ENCODE measurements around the gene MACROD2.
"Not testable (repeated sequence)": the region's sequence is repeated elsewhere in the genome, so short reads cannot be mapped to it uniquely, and the experiment has no call there.

MACROD2 gene

DNA sequence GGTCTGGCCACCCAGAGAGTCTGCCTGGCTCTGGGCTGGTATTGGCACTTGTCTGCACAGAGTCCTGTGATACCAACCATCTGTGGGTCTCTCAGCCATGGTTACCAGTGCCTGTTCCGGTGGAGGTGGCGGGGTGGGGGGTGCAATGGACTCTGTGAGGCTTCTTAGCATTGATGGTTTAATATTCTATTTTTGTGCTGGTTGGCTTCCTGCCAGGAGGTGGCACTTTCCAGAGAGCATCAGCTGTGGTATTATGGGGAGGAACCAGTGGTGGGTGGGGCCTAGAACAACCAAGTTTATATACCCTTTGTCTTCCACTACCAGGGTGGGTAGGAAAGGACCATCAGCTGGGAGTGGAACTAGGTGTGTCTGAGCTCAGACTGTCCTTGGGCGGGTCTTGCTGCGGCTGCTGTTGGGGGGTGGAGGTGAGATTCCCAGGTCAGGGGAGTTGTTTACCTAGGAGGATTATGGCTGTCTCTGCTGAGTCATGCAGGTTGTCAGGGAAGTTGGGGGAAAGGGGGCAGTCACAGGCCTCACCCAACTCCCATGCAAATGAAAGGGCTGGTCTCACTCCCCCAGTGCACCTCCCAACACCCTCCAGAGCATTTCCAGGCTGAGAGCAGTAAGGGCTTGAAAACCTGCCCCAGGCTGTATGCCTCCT, 224.6 kb downstream of the MACROD2 start:
- TF ChIP-seq, protein P1, sequence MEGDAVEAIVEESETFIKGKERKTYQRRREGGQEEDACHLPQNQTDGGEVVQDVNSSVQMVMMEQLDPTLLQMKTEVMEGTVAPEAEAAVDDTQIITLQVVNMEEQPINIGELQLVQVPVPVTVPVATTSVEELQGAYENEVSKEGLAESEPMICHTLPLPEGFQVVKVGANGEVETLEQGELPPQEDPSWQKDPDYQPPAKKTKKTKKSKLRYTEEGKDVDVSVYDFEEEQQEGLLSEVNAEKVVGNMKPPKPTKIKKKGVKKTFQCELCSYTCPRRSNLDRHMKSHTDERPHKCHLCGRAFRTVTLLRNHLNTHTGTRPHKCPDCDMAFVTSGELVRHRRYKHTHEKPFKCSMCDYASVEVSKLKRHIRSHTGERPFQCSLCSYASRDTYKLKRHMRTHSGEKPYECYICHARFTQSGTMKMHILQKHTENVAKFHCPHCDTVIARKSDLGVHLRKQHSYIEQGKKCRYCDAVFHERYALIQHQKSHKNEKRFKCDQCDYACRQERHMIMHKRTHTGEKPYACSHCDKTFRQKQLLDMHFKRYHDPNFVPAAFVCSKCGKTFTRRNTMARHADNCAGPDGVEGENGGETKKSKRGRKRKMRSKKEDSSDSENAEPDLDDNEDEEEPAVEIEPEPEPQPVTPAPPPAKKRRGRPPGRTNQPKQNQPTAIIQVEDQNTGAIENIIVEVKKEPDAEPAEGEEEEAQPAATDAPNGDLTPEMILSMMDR (IDR thresholded peaks at IDR 0.05; ENCODE audit: borderline replicate concordance, insufficient read depth, low read depth, low read length): no peak
- no peak overlapping the region for H3K4me3 ChIP-seq (ENCODE audit: low read depth, low read length)

DNA sequence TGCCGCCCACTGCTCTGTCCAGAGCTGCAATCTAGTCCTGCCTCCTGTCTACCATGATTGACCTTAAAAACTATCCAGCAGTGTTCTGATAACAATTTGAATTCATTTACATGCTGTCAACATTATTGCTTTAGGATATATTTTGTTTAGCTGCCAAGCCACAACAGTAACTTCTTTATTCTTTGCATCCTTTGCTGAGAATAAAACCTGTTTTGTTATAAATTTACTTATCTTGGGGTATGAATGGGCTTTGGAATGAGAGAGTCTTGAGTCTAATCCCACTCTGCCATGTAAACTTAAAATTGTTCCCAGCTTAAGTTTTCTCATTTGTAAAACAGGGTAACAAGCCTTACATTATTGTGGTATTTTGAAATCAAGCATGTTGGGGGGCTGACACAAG, 225.7 kb downstream of the MACROD2 start:
- no peak overlapping the region for H3K4me3 ChIP-seq (ENCODE audit: low read depth, low read length)
- TF ChIP-seq, protein P1 (IDR thresholded peaks at IDR 0.05; ENCODE audit: borderline replicate concordance, insufficient read depth, low read depth, low read length): no peak

DNA sequence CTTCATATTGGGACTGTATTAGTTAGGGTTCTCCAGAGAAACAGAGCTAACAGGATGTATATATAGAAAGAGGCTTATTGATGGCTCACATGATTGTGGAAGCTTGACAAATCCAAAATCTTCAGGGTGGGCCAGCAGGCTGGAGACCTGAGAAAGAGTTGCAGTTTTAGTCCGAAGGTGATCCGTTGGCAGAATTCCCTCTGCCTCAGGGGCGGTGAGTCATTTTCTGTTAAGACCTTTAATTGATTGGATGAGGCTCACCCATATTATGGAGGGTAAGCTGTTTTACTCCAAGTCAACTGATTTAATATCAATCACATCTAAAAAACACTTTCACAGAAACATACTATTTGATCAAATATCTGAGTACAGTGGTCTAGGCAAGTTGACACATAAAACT, 228.5 kb downstream of the MACROD2 start:
- H3K4me3 ChIP-seq (ENCODE audit: low read depth, low read length): no peak overlapping the region
- TF ChIP-seq, protein P1 (IDR thresholded peaks at IDR 0.05; ENCODE audit: borderline replicate concordance, insufficient read depth, low read depth, low read length): no peak

DNA sequence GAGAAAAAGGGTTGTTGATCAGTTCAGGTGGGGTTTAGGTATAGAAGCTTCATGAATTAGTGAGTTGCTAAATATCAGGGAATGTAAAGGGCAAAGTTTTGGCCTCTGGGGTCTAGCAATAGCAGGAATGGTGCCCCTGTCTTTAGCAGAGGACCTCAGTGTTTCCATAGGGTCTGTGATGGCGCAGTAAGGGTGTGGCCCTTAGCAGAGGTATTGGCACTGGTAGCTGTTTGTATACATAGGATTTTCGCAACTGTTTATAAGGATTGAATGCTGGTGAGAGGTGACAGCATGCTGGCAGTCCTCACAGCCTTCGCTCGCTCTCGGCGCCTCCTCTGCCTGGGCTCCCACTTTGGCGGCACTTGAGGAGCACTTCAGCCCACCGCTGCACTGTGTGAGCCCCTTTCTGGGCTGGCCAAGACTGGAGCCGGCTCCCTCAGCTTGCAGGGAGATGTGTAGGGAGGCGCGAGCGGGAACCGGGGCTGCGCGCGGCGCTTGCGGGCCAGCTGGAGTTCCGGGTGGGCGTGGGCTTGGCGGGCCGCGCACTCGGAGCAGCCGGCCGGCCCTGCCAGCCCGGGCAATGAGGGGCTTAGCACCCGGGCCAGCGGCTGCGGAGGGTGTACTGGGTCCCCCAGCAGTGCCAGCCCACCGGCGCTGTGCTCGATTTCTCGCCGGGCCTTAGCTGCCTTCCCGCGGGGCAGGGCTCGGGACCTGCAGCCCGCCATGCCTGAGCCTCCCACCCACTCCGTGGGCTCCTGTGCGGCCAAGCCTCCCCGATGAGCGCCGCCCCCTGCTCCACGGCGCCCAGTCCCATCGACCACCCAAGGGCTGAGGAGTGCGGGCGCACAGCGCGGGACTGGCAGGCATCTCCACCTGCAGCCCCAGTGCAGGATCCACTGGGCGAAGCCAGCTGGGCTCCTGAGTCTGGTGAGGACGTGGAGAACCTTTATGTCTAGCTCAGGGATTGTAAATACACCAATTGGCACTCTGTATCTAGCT, 231.0 kb downstream of the MACROD2 start:
- H3K4me3 ChIP-seq (ENCODE audit: low read depth, low read length): not testable (repeated sequence)

DNA sequence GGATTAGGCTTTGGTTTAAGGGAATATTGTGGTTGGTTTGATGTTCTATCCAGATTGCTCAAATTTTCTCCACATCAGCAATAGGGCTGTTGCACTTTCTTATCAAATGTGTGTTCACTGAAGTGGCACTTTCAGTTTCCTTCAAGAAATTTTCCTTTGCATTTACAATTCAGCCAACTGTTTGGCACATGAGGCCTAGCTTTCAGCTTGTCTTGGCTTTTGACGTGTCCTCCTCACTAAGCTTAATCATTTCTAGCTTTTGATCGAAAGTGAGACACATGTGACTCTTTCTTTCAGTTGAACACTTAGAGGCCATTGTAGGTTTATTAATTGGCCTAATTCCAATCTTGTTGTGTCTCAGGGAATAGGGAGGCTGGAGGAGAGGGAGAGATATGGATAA, 237.3 kb downstream of the MACROD2 start:
- TF ChIP-seq, protein P1 (IDR thresholded peaks at IDR 0.05; ENCODE audit: borderline replicate concordance, insufficient read depth, low read depth, low read length): no peak

DNA sequence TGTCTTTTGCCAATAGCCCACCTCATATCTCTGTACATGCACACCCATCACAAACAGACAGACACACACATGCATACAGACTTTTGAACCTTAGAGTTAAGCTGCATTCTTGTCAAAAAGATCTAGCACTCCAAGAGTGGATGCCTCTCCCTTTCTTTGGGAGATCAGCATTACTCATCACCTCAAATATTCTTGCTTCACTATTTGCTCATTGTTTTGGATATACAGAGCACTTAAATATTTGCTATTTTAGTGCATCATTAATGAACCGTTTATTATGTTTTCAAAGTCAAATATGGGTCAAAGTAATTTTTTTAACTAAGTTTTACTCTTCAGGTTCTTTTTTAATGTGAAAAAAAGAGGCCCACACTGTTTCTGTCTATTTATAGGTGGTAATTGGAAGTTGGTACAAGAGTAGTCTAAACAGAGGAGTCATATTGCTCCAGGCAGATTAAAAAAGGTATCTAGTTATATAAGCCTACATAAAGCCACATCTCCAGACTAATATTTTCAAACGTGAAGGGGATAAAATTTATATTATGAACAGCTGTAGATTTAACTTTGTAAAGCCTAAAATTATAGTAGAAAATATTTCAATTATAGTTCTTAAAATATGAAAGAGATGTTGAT, 239.5 kb downstream of the MACROD2 start:
- no peak overlapping the region for H3K4me3 ChIP-seq (ENCODE audit: low read depth, low read length)
- TF ChIP-seq, protein P1 (IDR thresholded peaks at IDR 0.05; ENCODE audit: borderline replicate concordance, insufficient read depth, low read depth, low read length): no peak

More for the DNA sequence above, 237.3 kb downstream of the MACROD2 start:
- H3K4me3 ChIP-seq (ENCODE audit: low read depth, low read length): no peak overlapping the region

DNA sequence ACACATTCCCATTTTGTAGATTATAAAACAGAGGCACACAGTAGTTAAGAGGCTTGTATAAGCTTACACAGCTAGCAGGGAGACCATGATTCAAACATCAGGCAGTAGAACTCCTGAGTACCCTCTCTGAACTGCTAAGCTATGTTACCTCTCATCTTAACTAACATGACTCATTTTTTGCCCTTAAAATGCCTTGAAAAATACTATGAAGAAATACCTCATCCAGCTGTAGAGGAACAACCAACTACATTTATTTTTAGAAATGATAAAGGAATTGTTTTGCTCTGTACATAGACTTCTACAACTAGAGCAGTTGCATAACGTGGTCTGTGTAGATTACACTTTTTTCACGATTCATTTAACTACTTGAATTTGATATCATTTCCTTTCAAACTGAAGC, 240.0 kb downstream of the MACROD2 start:
- TF ChIP-seq, protein P1 (IDR thresholded peaks at IDR 0.05; ENCODE audit: borderline replicate concordance, insufficient read depth, low read depth, low read length): no peak
- no peak overlapping the region for H3K4me3 ChIP-seq (ENCODE audit: low read depth, low read length)

All from GM12875 (cell line).